ENCODE results near the gene TRDN.

DNA sequence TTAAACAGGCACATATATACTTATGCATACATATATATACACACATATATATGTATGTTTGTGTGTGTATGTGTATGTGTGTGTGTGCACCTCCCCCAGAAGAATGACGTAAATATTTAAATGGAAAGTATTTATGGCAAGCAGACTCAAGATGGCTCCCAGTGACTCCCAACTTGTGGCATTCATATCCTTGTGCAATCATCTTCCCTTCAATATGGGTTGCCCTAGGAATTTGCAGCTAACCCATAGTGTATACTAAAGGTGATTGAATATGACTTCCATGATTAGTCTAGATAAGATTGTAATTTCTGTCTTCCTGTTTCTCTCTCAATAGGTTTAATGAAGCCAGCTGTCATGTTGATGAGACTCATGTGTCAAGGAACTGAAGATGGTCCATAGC is 127.6 kb downstream of the TRDN start:
- TF ChIP-seq, protein P1, sequence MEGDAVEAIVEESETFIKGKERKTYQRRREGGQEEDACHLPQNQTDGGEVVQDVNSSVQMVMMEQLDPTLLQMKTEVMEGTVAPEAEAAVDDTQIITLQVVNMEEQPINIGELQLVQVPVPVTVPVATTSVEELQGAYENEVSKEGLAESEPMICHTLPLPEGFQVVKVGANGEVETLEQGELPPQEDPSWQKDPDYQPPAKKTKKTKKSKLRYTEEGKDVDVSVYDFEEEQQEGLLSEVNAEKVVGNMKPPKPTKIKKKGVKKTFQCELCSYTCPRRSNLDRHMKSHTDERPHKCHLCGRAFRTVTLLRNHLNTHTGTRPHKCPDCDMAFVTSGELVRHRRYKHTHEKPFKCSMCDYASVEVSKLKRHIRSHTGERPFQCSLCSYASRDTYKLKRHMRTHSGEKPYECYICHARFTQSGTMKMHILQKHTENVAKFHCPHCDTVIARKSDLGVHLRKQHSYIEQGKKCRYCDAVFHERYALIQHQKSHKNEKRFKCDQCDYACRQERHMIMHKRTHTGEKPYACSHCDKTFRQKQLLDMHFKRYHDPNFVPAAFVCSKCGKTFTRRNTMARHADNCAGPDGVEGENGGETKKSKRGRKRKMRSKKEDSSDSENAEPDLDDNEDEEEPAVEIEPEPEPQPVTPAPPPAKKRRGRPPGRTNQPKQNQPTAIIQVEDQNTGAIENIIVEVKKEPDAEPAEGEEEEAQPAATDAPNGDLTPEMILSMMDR (conservative IDR thresholded peaks at IDR 0.05; ENCODE audit: low read length): no peak
- no peak for TF ChIP-seq EZH2phosphoT487 (IDR thresholded peaks at IDR 0.05; ENCODE audit: borderline replicate concordance)
